Measurements from ENCODE around the gene B3GAT3.

- TF ChIP-seq, protein P1, sequence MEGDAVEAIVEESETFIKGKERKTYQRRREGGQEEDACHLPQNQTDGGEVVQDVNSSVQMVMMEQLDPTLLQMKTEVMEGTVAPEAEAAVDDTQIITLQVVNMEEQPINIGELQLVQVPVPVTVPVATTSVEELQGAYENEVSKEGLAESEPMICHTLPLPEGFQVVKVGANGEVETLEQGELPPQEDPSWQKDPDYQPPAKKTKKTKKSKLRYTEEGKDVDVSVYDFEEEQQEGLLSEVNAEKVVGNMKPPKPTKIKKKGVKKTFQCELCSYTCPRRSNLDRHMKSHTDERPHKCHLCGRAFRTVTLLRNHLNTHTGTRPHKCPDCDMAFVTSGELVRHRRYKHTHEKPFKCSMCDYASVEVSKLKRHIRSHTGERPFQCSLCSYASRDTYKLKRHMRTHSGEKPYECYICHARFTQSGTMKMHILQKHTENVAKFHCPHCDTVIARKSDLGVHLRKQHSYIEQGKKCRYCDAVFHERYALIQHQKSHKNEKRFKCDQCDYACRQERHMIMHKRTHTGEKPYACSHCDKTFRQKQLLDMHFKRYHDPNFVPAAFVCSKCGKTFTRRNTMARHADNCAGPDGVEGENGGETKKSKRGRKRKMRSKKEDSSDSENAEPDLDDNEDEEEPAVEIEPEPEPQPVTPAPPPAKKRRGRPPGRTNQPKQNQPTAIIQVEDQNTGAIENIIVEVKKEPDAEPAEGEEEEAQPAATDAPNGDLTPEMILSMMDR (IDR thresholded peaks at IDR 0.05 in 2 of 3, conservative IDR thresholded peaks at IDR 0.05 in 1 of 3; ENCODE audit: borderline replicate concordance in 1 of 3, insufficient read depth in 1 of 3, low read depth in 2 of 3, low read length in 2 of 3): no peak; a peak in 1 of 6 replicates
- TF ChIP-seq, protein P2, sequence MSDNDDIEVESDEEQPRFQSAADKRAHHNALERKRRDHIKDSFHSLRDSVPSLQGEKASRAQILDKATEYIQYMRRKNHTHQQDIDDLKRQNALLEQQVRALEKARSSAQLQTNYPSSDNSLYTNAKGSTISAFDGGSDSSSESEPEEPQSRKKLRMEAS (IDR thresholded peaks at IDR 0.05): 0 out of 2 replicates have a peak, but pooled peaks have one; percentile 54
- TF ChIP-seq POLR2A (IDR thresholded peaks at IDR 0.05; ENCODE audit: borderline replicate concordance, extremely low read depth, insufficient read depth, insufficient read length): no peak
- TF ChIP-seq EZH2phosphoT487 (IDR thresholded peaks at IDR 0.05; ENCODE audit: borderline replicate concordance): no peak
- no peak for TF ChIP-seq EZH2 (IDR thresholded peaks at IDR 0.05)
- TF ChIP-seq SIN3A (IDR thresholded peaks at IDR 0.05; ENCODE audit: low read depth): no peak
- no peak for TF ChIP-seq RAD21 (IDR thresholded peaks at IDR 0.05; ENCODE audit: low read depth)
- no peak for TF ChIP-seq YY1 (IDR thresholded peaks at IDR 0.05; ENCODE audit: extremely low read depth, insufficient replicate concordance, low read depth, low read length)
- no peak for TF ChIP-seq ELF1 (IDR thresholded peaks at IDR 0.05; ENCODE audit: borderline replicate concordance, low read depth)
- no peak for TF ChIP-seq POLR2AphosphoS5 (IDR thresholded peaks at IDR 0.05; ENCODE audit: low read depth, low read length)
- no peak for TF ChIP-seq ZBTB33 (IDR thresholded peaks at IDR 0.05; ENCODE audit: extremely low read depth, insufficient replicate concordance, low read length)
- no peak for TF ChIP-seq REST (IDR thresholded peaks at IDR 0.05; ENCODE audit: low read depth)
- TF ChIP-seq TCF7L2 (IDR thresholded peaks at IDR 0.05; ENCODE audit: borderline replicate concordance, extremely low read depth, insufficient read depth, insufficient read length): no peak
- TF ChIP-seq, protein P3, sequence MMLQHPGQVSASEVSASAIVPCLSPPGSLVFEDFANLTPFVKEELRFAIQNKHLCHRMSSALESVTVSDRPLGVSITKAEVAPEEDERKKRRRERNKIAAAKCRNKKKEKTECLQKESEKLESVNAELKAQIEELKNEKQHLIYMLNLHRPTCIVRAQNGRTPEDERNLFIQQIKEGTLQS (IDR thresholded peaks at IDR 0.05): no peak
Measured at GRCh38 chr11:62611705-62612365, 10.0 kb downstream of the B3GAT3 start.
